COLO668 (cell line): ENCODE data around the gene TRIP12.
"Not testable (repeated sequence)": the region's sequence is repeated elsewhere in the genome, so short reads cannot be mapped to it uniquely, and the experiment has no call there.

Experiments
- DNase-seq: peaks from one replicate; lab custom pipeline; 2025; ENCODE audit not compliant: unreplicated experiment; lab: John Stamatoyannopoulos, UW

Gene TRIP12

GRCh38 chr2:229779650-229780049 lies 142.2 kb downstream of the TRIP12 start:
- no peak for DNase-seq

- no peak for DNase-seq
Observed at GRCh38 chr2:229777716-229778115, 144.1 kb downstream of the TRIP12 start.

- DNase-seq, result no peak
Observed at GRCh38 chr2:229775614-229776313, 146.0 kb downstream of the TRIP12 start.

DNA sequence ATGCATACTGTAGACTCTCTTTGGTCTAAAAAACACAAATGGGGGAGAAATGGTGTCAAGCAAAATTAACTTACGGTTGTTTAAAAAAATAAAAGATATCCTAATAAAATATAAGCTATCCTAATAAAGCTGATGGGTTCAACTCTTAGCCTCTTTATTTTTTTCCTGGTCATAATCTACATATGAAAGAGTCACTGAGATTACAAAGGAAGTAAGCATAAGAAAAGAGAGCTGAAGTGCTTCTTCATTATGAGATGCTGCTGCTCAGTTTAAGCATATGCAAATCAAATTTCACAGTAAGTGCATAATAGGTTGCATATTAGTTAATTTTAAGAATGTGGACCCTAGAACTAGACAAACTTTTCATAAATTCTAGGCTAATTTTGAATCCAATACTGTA lies 147.6 kb downstream of the TRIP12 start:
- no peak for DNase-seq

DNA sequence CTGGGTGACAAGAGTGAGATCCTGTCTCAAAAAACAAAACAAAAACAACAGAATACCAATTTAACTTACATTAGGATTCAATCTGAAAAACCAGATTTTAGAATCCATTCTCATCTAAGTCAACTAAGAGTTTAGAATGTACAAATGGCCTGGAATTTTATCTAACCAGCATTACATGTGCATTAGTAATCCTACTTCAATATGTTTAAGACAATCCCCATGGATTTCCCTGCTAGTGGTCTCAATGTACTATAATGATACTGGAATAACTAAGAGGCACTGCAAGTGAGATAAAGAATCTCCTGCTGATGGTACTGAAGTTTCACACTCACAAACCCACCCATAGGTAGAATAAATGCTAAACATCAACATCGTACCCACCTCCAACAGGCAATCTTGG lies 153.6 kb downstream of the TRIP12 start:
- DNase-seq, result no peak

GRCh38 chr2:229765721-229766120 lies 156.1 kb downstream of the TRIP12 start:
- no peak for DNase-seq

DNA sequence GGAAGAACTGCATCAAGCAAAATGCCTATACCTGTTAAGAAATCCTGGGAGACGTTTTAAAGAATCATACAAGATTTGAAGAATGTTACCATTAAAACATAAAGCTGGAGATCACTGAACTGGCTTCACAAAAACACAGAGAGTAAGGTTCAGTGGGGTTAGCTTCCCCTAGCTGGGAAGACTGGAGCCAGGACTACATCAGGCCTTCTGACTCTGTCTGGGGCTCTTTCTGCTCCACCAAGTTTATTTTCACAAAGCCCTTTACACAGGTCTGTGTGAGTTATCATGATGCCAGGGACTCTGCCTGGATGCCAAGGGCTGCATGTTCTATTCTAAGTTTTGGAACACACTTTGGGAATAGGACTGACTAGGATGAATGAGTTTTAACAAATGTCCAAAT lies 160.1 kb downstream of the TRIP12 start:
- no peak for DNase-seq

DNA sequence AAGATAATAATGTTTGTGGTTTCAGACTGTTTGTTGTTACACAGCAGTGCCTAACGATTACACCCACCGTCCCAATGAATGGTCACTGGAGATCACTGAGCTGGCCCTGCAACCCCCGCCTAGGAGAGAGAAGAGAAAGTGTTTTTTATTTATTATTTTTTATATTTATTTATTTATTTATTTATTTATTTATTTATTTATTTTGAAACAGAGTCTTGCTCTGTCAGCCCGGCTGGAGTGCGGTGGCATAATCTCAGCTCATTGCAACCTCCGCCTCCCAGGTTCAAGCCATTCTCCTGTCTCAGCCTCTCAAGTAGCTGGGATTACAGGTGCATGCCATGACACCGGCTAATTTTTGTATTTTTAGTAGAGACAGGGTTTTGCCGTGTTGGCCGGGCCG lies 164.3 kb downstream of the TRIP12 start:
- not testable (repeated sequence) for DNase-seq

DNA sequence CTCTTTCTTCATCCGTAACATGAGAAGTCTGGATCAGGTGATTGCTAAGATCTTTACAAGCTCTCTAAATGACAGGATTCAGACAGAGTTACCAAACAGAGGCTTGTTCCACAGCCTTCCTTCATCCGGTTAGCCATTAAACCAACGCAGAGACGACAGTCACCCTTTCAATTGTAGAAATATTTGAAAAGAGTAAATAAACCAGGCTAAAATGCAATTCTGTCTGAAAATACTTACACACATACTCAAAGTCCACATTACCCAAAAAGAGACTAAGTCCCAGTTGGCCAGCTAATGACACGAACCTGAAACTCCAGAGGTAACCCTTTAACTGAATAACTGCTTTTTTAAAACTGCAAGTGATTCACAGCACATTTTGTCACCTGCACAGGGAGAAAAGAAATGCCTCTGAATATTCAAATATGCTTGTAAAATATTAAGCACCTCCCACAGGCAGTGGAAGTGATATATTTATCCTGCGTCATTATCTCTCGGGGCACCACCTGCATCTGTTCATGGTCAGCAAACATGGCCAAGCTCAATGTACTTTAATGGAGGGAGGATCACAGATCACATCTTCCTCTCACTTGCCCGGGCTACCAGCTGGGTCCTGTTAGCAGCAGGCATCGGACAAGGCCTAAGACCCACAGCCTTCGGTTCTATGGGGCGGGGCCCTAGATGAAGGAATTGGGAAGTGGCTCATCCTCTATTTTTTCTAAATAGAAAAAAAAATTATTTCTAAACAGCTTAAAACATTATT lies 168.7 kb downstream of the TRIP12 start:
- no peak for DNase-seq

DNA sequence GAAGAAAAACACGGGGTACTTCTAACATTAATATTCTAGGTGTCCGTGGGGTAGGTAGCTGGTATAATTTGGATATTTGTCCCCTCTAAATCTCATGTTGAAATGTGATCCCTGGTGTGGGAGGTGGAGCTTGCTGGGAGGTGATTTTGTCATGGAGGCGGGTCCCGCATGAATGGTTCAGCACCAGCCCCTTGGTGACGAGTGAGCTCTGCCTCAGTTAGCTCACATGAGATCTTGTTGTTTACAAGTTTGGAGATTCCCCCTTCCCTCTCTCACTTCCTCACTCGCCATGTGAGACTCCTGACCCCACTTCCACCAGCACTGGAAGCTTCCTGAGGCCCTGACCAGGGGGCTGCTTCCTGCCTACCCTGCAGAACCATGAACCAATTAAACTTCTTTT lies 172.0 kb downstream of the TRIP12 start:
- no peak for DNase-seq

- no peak for DNase-seq
Observed at GRCh38 chr2:229748950-229749349, 172.9 kb downstream of the TRIP12 start.

DNA sequence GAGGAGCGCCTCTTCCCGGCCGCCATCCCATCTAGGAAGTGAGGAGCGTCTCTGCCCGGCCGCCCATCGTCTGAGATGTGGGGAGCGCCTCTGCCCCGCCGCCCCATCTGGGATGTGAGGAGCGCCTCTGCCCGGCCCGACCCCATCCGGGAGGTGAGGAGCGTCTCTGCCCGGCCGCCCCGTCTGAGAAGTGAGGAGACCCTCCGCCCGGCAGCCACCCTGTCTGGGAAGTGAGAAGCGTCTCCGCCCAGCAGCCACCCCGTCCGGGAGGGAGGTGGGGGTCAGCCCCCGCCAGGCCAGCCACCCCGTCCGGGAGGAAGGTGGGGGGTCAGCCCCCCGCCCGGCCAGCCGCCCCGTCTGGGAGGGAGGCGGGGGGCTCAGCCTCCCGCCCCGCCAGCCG lies 179.1 kb downstream of the TRIP12 start:
- DNase-seq, result not testable (repeated sequence)

DNA sequence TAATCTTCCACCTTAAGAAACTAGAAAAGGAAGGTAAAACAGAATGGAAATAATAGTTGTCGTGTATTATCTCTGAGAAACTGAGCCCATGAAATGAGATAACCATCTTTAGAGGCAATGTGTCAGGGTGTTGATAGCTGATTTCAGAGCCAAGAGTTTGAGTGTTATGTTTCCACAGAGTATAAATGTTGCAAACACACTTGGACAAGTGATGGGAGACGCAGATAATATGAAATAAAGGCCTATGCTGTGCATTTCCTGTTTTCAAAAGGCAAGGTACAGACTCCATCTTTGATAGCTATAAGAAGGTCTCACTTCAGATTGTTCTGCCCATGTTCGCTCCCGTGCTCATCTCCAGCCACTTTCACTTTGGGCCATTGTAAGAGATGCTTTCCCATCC lies 181.5 kb downstream of the TRIP12 start:
- no peak for DNase-seq

- no peak for DNase-seq
Observed at GRCh38 chr2:229738024-229738625, 183.7 kb downstream of the TRIP12 start.

DNA sequence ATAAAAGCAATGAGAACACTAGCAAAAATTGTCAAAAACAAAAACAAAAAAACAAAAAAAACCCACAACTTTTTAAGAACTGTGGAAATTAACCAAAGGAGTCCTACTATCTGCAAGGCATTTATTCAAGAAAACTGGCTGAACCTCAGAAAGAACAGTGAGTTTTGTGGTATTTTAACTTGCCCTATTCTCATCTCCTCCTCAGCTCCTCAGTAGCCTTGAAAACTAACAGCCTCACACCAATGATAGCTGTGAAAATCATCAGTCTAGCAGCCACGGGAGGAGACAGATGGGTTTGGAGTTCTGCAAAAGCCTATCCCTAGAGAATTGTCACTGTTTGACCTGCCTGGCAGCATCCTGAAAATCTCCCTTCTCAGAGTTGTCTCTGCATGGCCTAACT lies 187.4 kb downstream of the TRIP12 start:
- DNase-seq, result no peak

DNA sequence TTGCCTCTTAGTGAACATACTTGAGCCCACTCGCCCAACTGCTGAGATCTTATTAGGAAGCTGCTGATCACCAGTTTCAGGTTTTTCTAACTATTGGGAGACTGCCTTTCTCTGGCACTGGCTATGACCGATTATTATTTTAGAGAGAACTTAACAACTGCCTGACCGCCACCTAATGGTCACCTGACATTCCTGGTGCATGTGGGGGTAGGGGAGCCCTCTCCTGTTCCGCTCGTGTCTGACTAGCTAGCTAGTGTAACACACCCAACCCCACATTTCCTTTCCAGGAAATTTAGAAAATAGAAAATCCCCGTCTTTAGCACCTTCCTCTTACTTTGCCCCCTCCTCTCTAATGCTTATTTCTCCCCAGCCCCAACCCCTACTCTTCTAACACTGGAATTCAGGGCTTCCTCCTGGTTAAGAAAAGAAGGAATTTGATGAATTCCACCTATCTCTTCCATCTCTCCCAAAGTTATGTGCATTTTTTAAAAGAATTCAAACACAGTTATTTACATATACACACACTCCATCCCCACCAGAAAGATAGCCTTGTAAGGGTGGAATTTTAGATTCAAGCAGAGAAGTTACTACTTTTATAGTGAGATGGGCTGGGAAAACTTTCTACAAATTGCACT lies 188.1 kb downstream of the TRIP12 start:
- no peak for DNase-seq

GRCh38 chr2:229732897-229733296 lies 188.9 kb downstream of the TRIP12 start:
- DNase-seq, result no peak

- DNase-seq, result no peak
Observed at GRCh38 chr2:229731916-229732315, 189.9 kb downstream of the TRIP12 start.

DNA sequence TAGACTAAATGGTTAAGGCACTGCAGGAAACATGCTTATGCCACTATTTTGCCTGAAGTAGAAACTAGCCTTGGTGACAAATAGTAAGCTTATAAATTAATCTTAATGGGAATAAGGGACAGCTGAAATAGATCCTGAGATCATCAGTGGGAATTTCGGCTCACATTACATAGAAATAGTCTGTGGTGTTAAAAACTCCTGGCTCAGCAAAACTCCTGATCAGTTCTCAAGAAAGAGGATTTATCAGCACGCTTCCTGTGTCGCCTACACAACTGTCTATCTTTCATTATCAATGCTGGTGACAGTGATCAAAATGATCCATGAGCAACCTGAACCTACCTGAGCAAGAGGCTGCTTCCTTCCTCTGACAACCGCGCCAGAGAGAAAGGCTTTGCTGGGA lies 190.4 kb downstream of the TRIP12 start:
- no peak for DNase-seq

DNA sequence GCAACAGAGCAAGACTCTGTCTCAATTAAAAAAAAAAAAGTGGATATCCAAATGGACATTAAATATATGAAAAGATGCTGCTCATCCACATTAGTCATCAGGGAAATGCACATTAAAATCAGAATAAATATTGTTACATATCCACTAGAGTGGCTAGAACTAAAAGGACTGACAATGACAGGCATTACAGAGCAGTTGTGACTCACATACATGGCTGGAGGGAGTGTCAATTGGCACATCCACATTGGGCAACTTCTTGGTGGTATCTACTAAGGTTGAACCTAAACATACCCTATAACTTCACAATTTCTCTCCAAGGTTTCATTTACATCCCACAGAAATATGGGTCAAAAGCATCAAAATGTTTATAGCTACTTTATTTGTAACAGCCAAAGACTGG lies 193.4 kb downstream of the TRIP12 start:
- DNase-seq, result no peak

DNA sequence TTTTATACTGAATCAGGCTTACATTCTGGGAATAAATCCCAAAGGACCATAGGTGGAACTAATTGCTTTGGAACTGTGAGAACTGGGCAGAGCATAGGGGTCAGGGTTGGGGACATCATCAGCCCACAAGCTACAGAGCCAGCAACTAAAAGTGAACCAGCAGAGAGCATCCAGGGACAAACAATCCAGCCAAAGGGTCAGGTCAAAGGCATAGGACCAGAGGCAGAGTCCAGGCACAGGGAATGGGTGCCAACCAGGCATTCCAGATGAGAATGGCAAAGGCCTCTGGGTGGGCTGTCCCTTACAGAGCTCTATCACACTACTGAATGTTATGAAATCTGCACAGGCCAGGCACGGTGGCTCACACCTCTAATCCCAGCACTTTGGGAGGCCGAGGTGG lies 195.2 kb downstream of the TRIP12 start:
- DNase-seq, result no peak
